Esophagus squamous epithelium (tissue), 5 donors: ENCODE results near the gene ABAT. TPM values are rescaled to one million over a fixed set of nuclear protein-coding genes. Genes with fewer than 3 reads are reported as not detected.
"Not testable (repeated sequence)": the region's sequence is repeated elsewhere in the genome, so short reads cannot be mapped to it uniquely, and the experiment has no call there.

ENCODE experiments used
- DNase-seq: peaks from one replicate; lab custom pipeline; 2025; lab: John Stamatoyannopoulos, UW
- H3K27ac ChIP-seq, 4 donors: fragments of 200-600 bp; sonication (generic); one replicate each; pipeline ENCODE4 v1.5.1; 2016 to 2019; ENCODE audit warnings: mild to moderate bottlenecking in 1 of 4
- H3K27me3 ChIP-seq, 4 donors: fragments of 200-600 bp; sonication (generic); 1 replicate in 3 of 4; 2 replicates in 1 of 4; pipeline versions ENCODE4 v1.5.1 to v1.6.0; 2017 to 2021; ENCODE audit warnings: antibody characterized with exemption in 1 of 4
- H3K36me3 ChIP-seq, 3 donors: fragments of 200-600 bp; sonication (generic); one replicate each; pipeline ENCODE4 v1.5.1; 2016 to 2019
- H3K4me1 ChIP-seq, 3 donors: fragments of 200-600 bp; sonication (generic); one replicate each; pipeline ENCODE4 v1.5.1; 2017 to 2019
- H3K4me3 ChIP-seq, 4 donors: fragments of 200-600 bp; sonication (generic); 1 replicate in 3 of 4; 2 replicates in 1 of 4; pipeline ENCODE4 v1.5.1; 2016 to 2019; ENCODE audit warnings: mild to moderate bottlenecking in 2 of 4, moderate library complexity in 1 of 4
- H3K9me3 ChIP-seq, 3 donors: fragments of 200-600 bp; sonication (generic); one replicate each; pipeline ENCODE4 v1.5.1; 2016 to 2019
- POLR2A ChIP-seq, 4 donors: fragments of 450-650 bp; IDR thresholded peaks; one replicate each; pipeline ENCODE4 v1.6.1; 2017; ENCODE audit warnings: antibody characterized with exemption in 4 of 4, mild to moderate bottlenecking in 4 of 4, moderate library complexity in 3 of 4
- WGBS, 2 donors: methylation state at CpG; one replicate each; pipeline ENCODE4 v1.1.5; 2018; 5-methylcytosine and 5-hydroxymethylcytosine counted together
- intact Hi-C: fragments of 100-400 bp; cut with DNase I; formaldehyde crosslinking; loops from one replicate; pipeline ENCODE4 v1.15.0; 2022
- total RNA-seq, 4 donors: library from RNA; depleted of rRNA; stranded (reverse); fragments of >200 nt; gene quantifications; one replicate each; pipeline ENCODE4 v1.1.0, GENCODE V29; 2016
- TF ChIP-seq, protein P1 (sequence below), 6 experiments: fragments of 450-650 bp in 4 of 6; fragments of 200-600 bp in 2 of 6; sonication (generic) in 2 of 6; IDR thresholded peaks; one replicate each; pipeline ENCODE4 v1.5.1; 2016 to 2019; ENCODE audit warnings: antibody characterized with exemption in 6 of 6, mild to moderate bottlenecking in 4 of 6, moderate library complexity in 4 of 6
- donor health status: DM: yes; HTN: yes; CAD: no.

The ABAT gene
- total RNA-seq, 4 donors from 2014 or later, result 2.9 to 14.5 (median 9.1) TPM

DNA sequence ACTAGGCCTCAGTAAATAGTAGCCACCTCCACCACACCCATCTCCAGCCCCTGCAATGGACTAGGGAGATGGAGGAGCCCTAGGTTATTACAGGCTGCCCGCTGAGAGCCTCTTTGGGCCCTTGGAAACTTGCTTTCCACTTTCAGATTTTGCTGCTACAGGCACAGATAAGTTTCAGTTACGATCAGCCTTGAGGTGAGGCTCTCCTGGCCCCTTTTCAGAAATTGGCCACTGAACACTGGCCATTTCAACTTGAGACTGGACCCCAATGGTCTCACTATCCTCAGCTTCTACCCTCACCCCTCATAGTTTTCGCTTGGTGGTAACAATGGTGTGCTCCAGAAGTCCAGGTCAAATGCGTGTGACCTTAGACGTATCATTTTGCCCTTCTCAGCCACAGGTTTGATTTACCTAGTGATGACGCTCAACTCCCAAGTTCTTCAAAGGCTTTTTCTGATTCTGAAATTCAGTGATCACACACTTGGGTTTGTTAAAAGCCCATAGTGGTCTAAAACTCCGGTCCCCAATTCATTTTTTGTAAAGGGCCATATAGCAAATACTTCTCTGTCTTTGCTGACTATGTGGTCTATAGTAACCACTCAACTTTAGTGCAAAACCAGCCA lies 124.2 kb downstream of the ABAT start:
- peak overlapping the region; percentile 76 to 93 (median 90) for H3K27ac ChIP-seq
- H3K9me3 ChIP-seq, result no peaks in the 10 kb centered on the region
- 52 to 54% methylated on average over 7 of the region's 7 CpGs for WGBS, 2 donors
- peaks cover 15 to 38% (median 19%) of the 10 kb centered on the region in 3 donors for H3K36me3 ChIP-seq
- no peaks in the 10 kb centered on the region for H3K27me3 ChIP-seq
- TF ChIP-seq POLR2A (IDR thresholded peaks at IDR 0.05), result no peak
- TF ChIP-seq, protein P1, sequence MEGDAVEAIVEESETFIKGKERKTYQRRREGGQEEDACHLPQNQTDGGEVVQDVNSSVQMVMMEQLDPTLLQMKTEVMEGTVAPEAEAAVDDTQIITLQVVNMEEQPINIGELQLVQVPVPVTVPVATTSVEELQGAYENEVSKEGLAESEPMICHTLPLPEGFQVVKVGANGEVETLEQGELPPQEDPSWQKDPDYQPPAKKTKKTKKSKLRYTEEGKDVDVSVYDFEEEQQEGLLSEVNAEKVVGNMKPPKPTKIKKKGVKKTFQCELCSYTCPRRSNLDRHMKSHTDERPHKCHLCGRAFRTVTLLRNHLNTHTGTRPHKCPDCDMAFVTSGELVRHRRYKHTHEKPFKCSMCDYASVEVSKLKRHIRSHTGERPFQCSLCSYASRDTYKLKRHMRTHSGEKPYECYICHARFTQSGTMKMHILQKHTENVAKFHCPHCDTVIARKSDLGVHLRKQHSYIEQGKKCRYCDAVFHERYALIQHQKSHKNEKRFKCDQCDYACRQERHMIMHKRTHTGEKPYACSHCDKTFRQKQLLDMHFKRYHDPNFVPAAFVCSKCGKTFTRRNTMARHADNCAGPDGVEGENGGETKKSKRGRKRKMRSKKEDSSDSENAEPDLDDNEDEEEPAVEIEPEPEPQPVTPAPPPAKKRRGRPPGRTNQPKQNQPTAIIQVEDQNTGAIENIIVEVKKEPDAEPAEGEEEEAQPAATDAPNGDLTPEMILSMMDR (IDR thresholded peaks at IDR 0.05), result no peak
- peaks cover 19 to 46% (median 24%) of the 10 kb centered on the region in 3 donors for H3K4me1 ChIP-seq
- intact Hi-C loops, result loop anchor here (5.0 to 10.0 kb wide), 2 partner anchors 76 to 126 kb away; partner anchors contain the start of gene ABAT
- no peak for DNase-seq
- peak overlapping the region; percentile 64 to 99 (median 80) for H3K4me3 ChIP-seq

DNA sequence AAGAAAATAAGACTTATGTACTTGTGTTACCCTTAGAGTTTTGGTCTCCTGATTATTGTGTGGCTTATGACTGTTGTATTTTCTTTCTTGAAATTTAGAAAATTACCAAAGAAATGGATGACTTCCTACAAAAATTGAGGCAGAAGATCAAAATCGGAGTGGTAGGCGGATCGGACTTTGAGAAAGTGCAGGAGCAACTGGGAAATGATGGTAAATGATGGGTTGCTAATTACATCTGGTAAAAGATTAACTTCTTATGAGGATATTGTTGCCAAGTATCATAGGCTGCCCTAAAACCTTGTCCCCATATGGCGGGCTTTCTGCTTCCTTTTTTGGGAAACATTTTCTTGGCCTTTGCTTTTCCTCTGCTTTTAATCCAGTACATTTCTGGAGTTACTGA lies 127.3 kb downstream of the ABAT start:
- Histone ChIP-seq H3K4me1 (peaks cover 14 to 33% (median 20%) of the 10 kb centered on the region in 3 donors), H3K9me3 (no peaks in the 10 kb centered on the region), H3K4me3 (no peak overlapping the region), H3K36me3 (peaks cover 15 to 69% (median 32%) of the 10 kb centered on the region in 3 donors), H3K27ac (no peak overlapping the region), H3K27me3 (no peaks in the 10 kb centered on the region)
- WGBS, 2 donors, result 93 to 94% methylated on average over 4 of the region's 4 CpGs
- intact Hi-C loops, result no loop called here
- no peak for TF ChIP-seq POLR2A (IDR thresholded peaks at IDR 0.05)
- TF ChIP-seq, protein P1 (IDR thresholded peaks at IDR 0.05), result no peak
- no peak for DNase-seq

DNA sequence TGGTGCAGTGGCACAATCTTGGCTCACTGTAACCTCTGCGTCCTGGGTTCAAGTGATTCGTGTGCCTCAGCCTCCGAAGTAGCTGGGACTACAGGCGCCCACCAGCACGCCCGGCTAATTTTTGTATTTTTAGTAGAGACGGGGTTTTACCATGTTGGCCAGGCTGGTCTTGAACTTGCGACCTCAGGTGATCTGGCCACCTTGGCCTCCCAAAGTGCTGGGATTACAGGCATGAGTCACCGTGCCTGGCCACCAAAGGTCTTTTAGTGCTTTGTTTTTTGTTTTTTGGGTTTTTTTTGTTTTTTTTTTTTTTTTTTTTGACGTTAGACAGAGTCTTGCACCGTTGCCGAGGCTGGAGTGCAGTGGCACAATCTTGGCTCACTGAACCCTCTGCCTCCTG lies 129.3 kb downstream of the ABAT start:
- WGBS, 2 donors, result 94% methylated on average over 9 to 10 of the region's 12 CpGs
- H3K36me3 ChIP-seq, result peaks cover 24 to 89% (median 48%) of the 10 kb centered on the region in 3 donors
- intact Hi-C loops, result not testable (repeated sequence)

DNA sequence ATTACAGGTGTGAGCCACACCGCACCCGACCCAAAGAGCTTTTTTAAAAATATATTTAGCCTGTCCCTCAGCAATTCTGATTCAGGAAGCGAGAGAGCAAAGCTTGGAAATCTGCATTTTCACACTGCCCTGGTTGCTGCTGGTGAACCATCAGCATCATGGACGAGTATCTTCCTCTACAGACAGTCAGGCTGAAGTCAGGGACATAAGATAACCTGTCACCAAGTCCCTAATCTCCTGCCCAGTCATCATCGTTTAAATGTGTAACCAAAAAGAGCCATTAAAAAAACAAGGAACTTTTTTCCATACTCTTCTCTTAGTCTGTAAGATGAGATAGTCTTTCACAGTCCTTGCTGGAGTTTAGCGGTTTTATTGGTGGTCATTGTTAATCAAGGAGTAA lies 129.9 kb downstream of the ABAT start:
- no peak for TF ChIP-seq POLR2A (IDR thresholded peaks at IDR 0.05)
- TF ChIP-seq, protein P1 (IDR thresholded peaks at IDR 0.05), result no peak
- no peak for DNase-seq
- 78 to 90% methylated on average over 6 of the region's 6 CpGs for WGBS, 2 donors
- H3K4me1 ChIP-seq, result peaks cover 2 to 17% (median 7%) of the 10 kb centered on the region in 3 donors
- no peaks in the 10 kb centered on the region for H3K27me3 ChIP-seq
- intact Hi-C loops, result no loop called here
- no peaks in the 10 kb centered on the region for H3K9me3 ChIP-seq
- no peak overlapping the region for H3K4me3 ChIP-seq
- no peak overlapping the region for H3K27ac ChIP-seq
- H3K36me3 ChIP-seq, result peaks cover 29 to 92% (median 54%) of the 10 kb centered on the region in 3 donors

More for the DNA sequence above, 129.3 kb downstream of the ABAT start:
- peaks cover 8 to 23% (median 13%) of the 10 kb centered on the region in 3 donors for H3K4me1 ChIP-seq
- not testable (repeated sequence) for H3K4me3 ChIP-seq, H3K27me3 ChIP-seq, DNase-seq, H3K9me3 ChIP-seq, H3K27ac ChIP-seq

DNA sequence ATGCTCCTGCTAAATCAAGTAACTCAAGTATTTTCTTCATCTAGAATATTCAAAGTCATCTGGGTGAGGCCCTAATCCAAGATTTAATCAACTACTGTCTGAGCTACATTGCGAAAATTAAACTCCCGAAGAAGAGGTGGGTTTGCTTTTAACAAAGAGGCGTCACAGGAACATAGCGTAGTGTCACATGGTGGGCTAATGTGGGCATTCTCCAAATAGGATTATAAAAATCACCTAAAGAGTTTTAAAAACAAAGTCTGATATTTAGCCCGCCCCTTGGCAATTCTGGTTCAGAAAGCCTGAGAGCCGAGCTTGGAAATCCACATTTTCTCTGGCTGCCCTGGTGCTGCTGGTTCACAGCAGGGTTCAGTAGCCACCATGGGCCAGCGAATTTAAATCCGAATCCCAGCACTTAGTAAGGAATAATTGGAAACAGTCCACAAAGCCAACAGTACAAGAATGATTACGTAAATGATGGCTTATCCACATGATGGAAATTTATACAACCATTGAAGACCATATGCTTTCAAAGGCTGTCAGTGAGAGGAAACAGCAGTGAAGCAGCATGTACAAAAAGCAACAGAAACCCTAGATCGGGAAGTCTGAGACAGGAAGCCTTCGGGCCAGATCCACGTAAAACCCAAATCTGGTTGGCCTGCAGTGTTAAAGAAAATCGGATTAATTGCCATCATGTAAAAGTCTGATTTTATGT lies 132.0 kb downstream of the ABAT start:
- no peak overlapping the region for H3K4me3 ChIP-seq
- peaks cover 0 to 1% (median 0%) of the 10 kb centered on the region in 3 donors for H3K4me1 ChIP-seq
- DNase-seq, result no peak
- no peak overlapping the region for H3K27ac ChIP-seq
- H3K27me3 ChIP-seq, result no peaks in the 10 kb centered on the region
- intact Hi-C loops, result no loop called here
- TF ChIP-seq, protein P1 (IDR thresholded peaks at IDR 0.05), result no peak
- TF ChIP-seq POLR2A (IDR thresholded peaks at IDR 0.05), result no peak
- H3K9me3 ChIP-seq, result no peaks in the 10 kb centered on the region
- 82 to 88% methylated on average over 13 of the region's 13 CpGs for WGBS, 2 donors
- H3K36me3 ChIP-seq, result peaks cover 31 to 100% (median 65%) of the 10 kb centered on the region in 3 donors
